GM10266 (cell line): ENCODE measurements around the gene SP1.
"Not testable (repeated sequence)": the region's sequence is repeated elsewhere in the genome, so short reads cannot be mapped to it uniquely, and the experiment has no call there.

Source experiments
- DNase-seq: peaks from one replicate; pipeline ENCODE4 v3.0.0; 2012; ENCODE audit errors: extremely low spot score
- CTCF ChIP-seq: IDR thresholded peaks from 2 replicates; pipeline ENCODE4 v1.5.1; 2012; ENCODE audit warnings: mild to moderate bottlenecking, low read depth; ENCODE audit not compliant: control insufficient read depth, insufficient read depth; ENCODE audit errors: missing control alignments

The SP1 gene

GRCh38 chr12:53425515-53426150 is 45.7 kb downstream of the SP1 start:
- no peak for DNase-seq
- TF ChIP-seq CTCF: no peak

- peak; percentile 6 for DNase-seq
- no peak for TF ChIP-seq CTCF
Measured at GRCh38 chr12:53427905-53428594, 48.1 kb downstream of the SP1 start.

- DNase-seq: no peak
- no peak for TF ChIP-seq CTCF
Measured at GRCh38 chr12:53428741-53429140, 48.8 kb downstream of the SP1 start.

- TF ChIP-seq CTCF: no peak
- no peak for DNase-seq
Measured at GRCh38 chr12:53430116-53430515, 50.1 kb downstream of the SP1 start.

GRCh38 chr12:53431187-53431586 is 51.2 kb downstream of the SP1 start:
- no peak for DNase-seq
- no peak for TF ChIP-seq CTCF

- DNase-seq: not testable (repeated sequence)
Measured at GRCh38 chr12:53435326-53435725, 55.4 kb downstream of the SP1 start.

GRCh38 chr12:53439582-53439981 is 59.6 kb downstream of the SP1 start:
- not testable (repeated sequence) for DNase-seq

- DNase-seq: peak; percentile 98
- no peak for TF ChIP-seq CTCF
Measured at GRCh38 chr12:53441040-53441833, 61.3 kb downstream of the SP1 start, which contains the start of gene PRR13. Gene PRR13, plus strand, starts transcription at chr12:53441734. Its CDS starts 981 bp downstream, at chr12:53442715.
